HG03457 (cell line): Measurements from ENCODE around the gene HINT3.
"Not testable (repeated sequence)": the region's sequence is repeated elsewhere in the genome, so short reads cannot be mapped to it uniquely, and the experiment has no call there.

ENCODE experiments used
- ATAC-seq: cut with Tn5 transposase; IDR thresholded peaks from one replicate; pipeline ENCODE4 v1.9.1; 2021; ENCODE audit warnings: moderate number of reproducible peaks; ENCODE audit not compliant: unreplicated experiment

HINT3 gene

GRCh38 chr6:125956506-125957390, at the start of gene HINT3:
TSS of gene HINT3 (plus strand) at chr6:125956770. CDS start at chr6:125956978, 208 bp downstream.
- ATAC-seq = peak; percentile 94

DNA sequence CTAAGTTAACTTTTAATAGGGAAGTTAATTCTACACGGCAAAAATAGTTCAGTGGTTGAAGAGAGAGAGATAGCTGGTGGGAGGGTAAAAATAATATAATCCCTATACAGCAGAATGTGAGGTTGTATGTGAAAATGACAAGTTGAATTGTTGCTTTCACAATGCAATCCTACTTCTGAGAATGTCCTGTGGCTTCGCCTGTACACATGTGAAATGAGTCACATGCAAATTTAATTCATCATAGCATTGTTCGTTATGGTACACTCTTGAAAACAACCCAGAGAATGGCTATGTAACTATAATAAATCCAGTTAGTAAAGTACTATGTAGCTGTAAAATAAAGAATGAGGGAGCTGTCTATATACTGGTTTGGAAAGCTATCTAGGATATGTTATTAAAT, 46.0 kb upstream of the HINT3 start:
- peak; percentile 99 for ATAC-seq

- not testable (repeated sequence) for ATAC-seq
These were observed 45.5 kb upstream of the HINT3 start for GRCh38 chr6:125911051-125911451.

GRCh38 chr6:125912430-125912829, 44.1 kb upstream of the HINT3 start:
- not testable (repeated sequence) for ATAC-seq

DNA sequence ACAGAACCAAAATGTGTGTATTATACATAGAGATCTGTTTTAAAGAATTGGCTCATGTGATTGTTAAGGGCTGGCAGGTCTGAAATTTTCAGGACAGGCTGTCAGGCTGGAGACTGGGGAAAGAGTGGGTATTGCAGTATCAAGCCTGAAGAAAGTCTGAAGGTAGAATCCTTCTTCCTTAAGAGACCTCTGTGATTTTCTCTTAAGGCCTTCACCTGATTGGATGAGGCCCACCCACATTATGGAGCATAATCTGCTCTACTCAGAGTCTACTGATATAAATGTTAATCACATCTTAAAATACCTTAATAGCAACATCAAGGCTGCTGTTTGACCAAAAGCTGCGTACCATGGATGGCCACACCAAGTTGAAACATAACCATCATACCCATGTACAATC, 43.4 kb upstream of the HINT3 start:
- ATAC-seq = no peak

DNA sequence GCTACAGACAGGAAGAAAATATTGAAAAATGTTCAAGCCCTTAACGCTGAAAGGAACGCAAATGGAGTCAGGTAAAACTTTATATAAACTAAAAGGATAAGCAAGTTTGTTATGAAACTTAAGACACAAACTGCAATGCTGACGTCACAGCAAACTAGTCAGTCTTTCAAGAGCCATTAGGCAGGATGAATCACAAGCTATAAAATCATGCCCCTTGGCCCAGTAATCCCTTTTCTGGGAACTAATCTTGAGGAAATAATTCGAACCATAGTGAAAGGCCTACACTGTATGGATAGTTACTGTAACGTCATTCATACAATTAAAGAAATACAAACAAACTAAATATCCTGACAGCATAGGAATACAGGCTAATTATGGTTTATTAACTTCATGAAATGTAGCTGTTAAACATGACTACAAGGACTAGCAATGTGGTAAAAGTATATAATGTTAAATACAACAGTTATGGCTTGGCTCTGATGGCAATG, 42.7 kb upstream of the HINT3 start:
- ATAC-seq = no peak

GRCh38 chr6:125918230-125918629, 38.3 kb upstream of the HINT3 start:
- no peak for ATAC-seq

DNA sequence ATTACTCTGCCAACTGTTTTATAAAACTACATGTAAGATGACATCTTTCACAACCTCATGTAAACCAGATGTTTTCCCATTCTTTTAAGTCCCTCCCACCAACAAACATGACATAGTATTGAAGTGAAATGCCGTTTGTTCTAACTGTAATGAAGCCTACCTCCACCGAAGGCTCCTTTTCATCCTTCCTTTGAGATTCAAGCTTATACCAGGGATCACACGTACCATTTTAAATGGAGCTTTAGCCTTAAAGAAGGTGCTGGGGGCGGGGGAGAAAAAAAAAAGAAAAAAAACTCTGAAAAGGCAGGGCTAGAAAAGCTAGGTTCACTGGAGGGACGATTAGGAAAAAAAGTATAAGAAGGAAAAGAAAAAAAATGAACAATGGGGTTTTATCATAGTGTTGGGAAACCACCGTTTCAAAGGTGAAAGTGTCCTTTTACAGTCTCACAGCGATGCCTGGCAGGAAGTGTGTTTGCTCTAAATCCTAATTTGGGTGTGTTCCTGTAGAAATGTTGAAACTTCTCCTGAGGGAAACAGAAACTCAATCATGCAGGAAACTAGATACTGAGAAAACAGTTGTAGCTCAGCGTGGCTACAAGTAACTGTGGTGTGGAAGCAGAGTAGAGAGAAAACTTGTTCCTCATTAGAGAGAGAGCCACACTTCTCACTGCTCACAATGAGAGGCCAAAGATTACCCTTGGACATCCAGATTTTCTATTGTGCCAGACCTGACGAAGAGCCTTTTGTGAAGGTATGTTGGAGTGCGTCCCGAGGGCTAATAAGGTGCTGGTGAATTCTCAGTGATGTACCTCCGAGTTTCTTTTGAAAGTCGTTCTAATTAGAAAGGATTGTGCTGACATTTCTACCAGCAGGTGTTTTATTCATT, 37.6 kb upstream of the HINT3 start:
- peak; percentile 97 for ATAC-seq

DNA sequence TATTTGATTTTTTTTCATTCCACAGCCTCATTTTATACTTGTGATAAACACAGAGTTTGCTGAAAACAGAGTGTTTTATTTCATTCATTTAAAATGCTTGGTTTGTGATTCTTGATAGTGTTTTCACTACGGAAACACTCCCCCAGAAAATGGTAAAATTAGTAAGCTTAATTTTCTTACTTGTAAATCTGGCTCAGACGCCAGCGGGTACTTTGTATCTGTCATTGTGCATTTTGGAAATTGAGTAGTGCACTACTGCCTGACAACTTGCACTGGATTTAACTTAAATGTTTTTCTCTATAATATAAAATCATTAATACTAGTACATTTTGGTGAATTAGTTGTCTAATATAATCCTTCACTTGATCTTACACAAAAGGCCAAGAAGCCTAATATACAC, 37.0 kb upstream of the HINT3 start:
- peak; percentile 11 for ATAC-seq

- ATAC-seq = no peak
These were observed 34.2 kb upstream of the HINT3 start for GRCh38 chr6:125922322-125922860.

DNA sequence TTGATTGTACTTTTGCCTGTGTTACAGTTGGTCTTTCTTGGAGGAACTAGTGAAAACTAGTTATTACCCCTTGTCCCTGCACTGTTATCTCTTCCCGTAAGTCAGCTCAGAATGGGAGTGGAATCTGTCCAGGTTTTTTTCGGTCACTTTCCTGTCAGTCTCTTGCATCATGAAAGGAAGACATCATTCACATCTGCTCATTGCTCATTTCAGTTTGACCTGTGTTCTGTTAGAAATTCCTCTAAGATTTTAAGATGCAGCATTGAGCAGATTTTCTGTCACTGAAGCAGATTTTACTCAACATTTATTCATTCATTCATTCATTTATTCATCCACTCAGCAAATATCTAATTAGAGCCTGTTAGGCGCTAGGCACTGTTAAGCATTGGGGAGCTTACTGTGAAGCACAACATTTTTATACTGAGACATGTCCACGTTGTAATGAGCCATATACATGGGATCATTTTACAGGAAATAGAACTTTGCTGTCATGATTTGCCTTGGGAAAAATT, 33.1 kb upstream of the HINT3 start:
- ATAC-seq = no peak

DNA sequence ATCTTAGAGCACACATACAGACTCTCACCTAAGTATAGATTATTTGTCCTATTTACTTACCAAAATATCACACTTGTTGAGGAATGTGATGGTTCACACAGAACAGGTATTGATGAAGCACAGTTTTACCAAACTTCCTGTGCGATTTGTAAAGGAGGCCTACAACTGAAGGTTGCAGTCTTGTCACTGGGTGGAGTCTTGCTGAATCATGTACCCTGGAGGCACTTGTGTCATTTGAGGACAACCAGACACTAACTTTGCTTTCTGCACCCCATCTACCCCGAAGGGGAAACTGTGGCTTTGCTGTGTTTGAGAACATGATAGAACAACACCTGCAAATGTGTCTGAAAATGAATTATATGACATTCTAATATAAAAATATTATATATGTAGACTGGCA, 32.4 kb upstream of the HINT3 start:
- no peak for ATAC-seq

DNA sequence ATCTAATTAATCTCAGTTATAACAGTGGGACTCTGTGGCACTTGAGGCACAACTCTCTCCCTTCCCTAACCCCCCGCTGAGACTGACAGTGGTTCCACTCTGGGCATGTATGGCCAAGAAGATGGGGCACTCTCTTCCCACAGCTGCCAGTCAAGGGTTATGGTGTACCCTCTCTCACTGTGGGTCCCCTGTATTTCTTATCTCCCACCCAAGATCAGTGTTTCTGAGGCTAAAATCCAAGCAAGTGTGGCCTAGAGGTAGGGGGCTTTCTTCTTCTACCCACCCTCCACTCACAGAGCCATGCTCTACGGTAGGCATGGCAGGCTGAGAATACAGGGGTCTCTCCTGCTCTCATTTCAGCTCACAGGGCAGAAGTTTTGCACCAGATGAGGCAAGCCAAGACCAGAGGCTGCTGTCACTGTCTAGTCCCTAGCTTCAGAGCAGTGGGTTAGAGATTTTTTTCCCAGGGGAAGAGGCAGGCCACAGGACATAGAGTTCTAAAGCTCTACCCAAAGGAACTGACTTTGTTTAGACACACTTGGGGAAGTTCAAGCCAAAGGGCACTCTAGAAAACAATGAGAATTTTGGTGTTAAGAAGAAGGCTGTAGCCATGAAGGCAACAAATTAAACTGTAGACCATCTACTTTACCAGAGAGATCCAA, 31.7 kb upstream of the HINT3 start:
- ATAC-seq = no peak

DNA sequence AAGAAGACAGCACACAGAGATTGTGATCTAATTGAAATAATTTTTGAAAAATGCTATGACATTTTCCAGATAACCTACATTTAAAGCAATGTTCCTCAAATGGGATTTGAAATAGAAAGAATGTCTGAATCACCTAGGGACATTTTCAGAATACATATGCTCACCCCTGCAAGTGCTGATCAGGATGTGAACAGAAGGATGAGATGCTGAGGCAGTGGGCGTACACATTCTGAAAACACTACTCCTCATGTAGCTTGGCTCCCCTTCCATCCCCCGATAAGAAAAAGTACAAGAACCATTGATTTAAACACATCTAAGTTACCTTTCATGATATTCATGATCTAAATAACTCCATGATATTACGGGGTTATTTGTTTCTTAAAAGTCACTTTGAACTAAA, 29.9 kb upstream of the HINT3 start:
- ATAC-seq = no peak

GRCh38 chr6:125927761-125928160, 28.8 kb upstream of the HINT3 start:
- ATAC-seq = no peak

DNA sequence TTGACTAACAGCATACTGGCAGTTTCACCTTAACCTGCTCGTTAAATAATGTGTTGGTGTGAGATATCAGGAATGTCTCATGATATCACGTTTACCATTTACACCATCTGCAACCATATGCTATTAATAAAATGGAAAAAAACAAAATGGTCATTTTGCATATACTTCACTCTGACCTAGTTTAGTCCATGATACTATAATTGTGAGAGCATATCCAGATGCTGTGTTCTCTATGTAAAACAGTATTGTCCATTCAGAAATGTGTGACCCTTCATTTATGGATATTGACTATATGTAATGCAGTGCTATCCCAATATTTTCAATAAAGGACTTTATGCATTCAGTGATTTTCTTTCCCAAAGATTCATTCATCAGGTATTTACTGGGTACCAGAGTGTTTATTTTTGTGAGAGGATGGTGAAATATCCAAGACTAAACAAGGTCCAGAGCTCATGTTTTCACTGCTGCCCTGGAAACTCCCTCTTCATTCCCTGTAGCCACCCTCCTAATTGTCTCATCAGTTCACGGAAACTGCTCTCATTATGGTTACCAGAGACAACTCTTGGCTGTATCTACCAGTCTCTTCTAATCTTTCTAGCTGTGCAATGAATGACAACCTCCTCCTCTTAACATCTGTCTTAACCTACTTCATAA, 25.7 kb upstream of the HINT3 start:
- ATAC-seq = no peak

- peak; percentile 80 for ATAC-seq
These were observed 24.7 kb upstream of the HINT3 start for GRCh38 chr6:125931733-125932450.

DNA sequence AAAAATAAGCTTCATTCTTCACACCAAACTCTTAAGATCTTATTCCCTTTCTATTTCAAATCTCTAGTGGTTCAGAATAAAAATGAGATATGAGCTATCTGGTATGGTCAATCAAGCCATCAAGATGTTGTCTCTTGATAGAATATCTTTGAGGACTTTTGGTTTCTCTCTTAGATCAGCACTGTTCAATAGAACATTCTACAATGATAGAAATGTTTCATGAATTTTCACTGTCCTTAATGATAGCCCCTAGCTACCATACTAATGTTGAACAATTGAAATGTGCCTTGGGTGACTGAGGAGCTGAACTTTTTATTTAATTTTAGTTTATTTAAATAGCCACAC, 24.1 kb upstream of the HINT3 start:
- ATAC-seq = no peak

GRCh38 chr6:125935520-125935919, 21.1 kb upstream of the HINT3 start:
- ATAC-seq = not testable (repeated sequence)

- no peak for ATAC-seq
These were observed 17.5 kb upstream of the HINT3 start for GRCh38 chr6:125939026-125939425.
